Mesodermal cell (in vitro differentiated cells): ENCODE measurements around the gene GADD45GIP1.

Source experiments
- H3K27ac ChIP-seq: 2 replicates; pipeline ENCODE4 v1.7.0; 2013; ENCODE audit warnings: mild to moderate bottlenecking, low read depth, low read length, moderate library complexity; ENCODE audit not compliant: severe bottlenecking
- H3K36me3 ChIP-seq: 2 replicates; pipeline ENCODE4 v1.7.1; 2013; ENCODE audit warnings: mild to moderate bottlenecking, low read length, moderate library complexity; ENCODE audit not compliant: control insufficient read depth, insufficient read depth
- H3K4me1 ChIP-seq: one replicate; pipeline ENCODE4 v1.7.1; 2013; ENCODE audit warnings: mild to moderate bottlenecking, low read length; ENCODE audit not compliant: insufficient read depth, control insufficient read depth, poor library complexity, severe bottlenecking
- H3K4me3 ChIP-seq: 2 replicates; pipeline ENCODE4 v1.7.0; 2013; ENCODE audit warnings: low read length, control low read depth, mild to moderate bottlenecking; ENCODE audit not compliant: insufficient read depth, poor library complexity, severe bottlenecking; ENCODE audit errors: extremely low read depth
- H3K9me3 ChIP-seq: 2 replicates; pipeline ENCODE4 v1.7.1; 2013; ENCODE audit warnings: mild to moderate bottlenecking, low read length, moderate library complexity; ENCODE audit not compliant: control insufficient read depth
- WGBS, 2 experiments: methylation state at CpG; one replicate each; pipeline ENCODE4 v1.1.5; 2013; ENCODE audit warnings: missing lambda C conversion rate in 2 of 2; ENCODE audit not compliant: insufficient coverage in 2 of 2; 5-methylcytosine and 5-hydroxymethylcytosine counted together

GADD45GIP1 gene

DNA sequence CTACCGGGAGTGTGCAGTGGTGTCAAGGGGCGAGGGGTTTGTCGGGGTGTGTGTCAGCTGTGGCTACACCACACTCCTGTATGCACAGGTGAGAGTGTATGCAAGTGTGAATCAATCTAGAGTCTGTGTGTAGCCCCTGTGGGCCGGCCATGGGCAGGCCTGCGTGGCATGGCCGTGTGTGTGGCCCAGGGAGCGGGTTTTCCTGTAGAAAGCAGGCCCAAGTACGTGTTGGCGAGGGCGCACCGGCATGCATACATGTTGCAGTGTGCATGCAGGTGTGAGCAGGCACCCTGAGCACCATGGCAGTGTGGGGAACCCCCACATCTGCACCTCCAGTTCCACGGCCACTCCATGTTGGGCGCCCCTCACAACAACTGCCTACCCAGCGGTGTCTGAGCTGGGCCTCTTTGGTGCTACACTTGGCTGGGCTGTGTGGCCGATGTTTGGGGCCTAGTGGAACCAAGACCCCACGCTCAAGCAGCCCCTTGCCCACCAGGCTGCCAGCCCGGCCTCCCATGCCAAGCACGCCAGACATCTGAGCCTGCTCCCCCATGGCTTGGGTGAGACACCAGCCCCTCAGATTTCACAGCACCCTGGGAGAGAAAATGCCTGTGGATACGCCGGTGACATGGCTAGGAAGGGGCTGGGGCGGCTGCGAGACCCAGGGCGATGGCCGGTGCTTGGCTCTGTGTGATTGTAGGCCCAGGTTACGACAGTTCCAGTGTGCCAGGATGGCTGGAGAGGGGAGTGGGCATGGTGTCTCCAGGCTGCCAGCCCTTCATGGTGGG, 40.4 kb upstream of the GADD45GIP1 start:
- no peak overlapping the region for H3K27ac ChIP-seq
- no peaks in the 10 kb centered on the region for H3K4me1 ChIP-seq
- WGBS, 2 experiments: 92 to 93% methylated on average over 23 to 25 of the region's 25 CpGs
- no peak overlapping the region for H3K4me3 ChIP-seq
- H3K9me3 ChIP-seq: no peaks in the 10 kb centered on the region
- no peaks in the 10 kb centered on the region for H3K36me3 ChIP-seq

DNA sequence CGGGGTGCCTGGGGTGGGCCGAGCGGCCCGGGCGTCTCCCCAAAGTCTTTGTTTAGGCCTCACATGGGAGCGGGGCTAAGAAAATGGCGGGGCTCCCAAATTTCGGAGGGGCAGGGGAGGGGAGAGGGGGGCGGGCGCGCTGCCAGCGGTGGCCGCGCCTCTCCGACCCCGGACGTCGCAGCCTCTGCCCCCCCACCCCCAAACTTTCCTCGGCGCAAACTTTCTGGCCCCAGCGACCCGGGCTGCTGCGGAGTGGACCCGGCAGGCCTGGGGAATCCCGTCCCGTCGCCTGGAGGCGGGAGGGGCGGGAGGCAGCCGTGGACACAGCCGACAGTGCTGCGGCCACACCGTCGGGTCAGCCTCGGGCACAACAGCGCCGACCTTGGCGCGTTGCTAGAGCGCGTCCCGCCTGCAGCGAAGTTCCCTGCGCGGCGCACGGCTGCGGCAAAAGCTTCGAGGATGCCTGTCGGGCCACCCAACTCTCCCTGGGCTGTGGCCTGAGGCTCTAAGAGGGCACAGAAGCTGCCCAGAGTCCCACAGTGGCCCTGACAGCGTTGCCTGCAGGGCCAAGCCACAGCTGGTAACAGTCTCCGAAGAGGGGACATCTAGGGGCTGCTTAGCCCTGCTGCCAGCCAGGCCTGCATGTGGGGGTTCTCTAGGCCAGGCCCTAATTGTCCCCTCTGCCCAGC, 39.5 kb upstream of the GADD45GIP1 start:
- WGBS, 2 experiments: 7 to 9% methylated on average over 31 to 44 of the region's 52 CpGs
- Histone ChIP-seq H3K9me3 (no peaks in the 10 kb centered on the region), H3K36me3 (no peaks in the 10 kb centered on the region), H3K27ac (no peak overlapping the region), H3K4me1 (no peaks in the 10 kb centered on the region), H3K4me3 (no peak overlapping the region)

DNA sequence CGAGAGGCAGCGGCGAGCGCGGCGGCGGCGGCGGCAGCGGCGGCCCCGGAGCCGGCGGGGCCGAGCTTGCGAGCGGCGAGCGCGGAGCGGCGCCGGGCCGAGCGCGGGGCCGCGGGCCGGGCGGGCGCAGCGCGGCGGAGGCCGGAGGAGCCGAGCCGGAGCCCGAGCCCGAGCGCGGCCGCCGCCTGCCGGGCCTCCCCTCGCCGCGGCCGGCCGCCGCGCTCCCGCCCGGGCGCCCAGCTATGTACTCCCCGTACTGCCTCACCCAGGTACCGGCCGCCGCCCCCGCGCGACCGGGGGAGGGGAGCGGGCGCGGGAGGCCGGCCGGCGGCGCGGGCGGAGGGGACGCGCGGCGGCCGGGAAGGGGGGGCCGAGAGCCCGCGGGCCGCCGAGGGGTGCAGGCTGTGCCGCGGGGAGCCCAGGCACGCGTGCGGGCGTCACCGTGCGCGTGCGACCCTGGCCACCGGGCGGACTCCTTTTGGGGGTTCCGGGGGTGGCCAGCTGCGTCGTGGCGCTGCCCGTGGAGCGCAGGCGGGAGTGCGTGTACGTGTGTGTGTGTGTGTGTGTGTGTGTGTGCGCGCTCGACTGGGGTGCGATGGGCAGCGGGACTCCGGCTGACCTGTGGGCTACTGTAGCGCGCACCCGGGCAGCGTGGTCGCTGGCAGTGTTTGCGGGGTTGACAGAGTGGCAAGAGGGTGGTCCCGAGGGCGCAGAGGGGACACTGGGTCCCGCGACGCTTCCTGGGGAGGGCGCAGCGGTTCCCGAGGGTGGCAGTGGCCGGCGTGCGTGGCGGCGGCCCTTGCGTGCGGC, 38.8 kb upstream of the GADD45GIP1 start:
- Histone ChIP-seq H3K4me3 (peak overlapping the region; percentile 5), H3K36me3 (no peaks in the 10 kb centered on the region), H3K9me3 (no peaks in the 10 kb centered on the region), H3K4me1 (no peaks in the 10 kb centered on the region), H3K27ac (no peak overlapping the region)
- WGBS, 2 experiments: 0 to 3% methylated on average over 68 to 79 of the region's 129 CpGs

DNA sequence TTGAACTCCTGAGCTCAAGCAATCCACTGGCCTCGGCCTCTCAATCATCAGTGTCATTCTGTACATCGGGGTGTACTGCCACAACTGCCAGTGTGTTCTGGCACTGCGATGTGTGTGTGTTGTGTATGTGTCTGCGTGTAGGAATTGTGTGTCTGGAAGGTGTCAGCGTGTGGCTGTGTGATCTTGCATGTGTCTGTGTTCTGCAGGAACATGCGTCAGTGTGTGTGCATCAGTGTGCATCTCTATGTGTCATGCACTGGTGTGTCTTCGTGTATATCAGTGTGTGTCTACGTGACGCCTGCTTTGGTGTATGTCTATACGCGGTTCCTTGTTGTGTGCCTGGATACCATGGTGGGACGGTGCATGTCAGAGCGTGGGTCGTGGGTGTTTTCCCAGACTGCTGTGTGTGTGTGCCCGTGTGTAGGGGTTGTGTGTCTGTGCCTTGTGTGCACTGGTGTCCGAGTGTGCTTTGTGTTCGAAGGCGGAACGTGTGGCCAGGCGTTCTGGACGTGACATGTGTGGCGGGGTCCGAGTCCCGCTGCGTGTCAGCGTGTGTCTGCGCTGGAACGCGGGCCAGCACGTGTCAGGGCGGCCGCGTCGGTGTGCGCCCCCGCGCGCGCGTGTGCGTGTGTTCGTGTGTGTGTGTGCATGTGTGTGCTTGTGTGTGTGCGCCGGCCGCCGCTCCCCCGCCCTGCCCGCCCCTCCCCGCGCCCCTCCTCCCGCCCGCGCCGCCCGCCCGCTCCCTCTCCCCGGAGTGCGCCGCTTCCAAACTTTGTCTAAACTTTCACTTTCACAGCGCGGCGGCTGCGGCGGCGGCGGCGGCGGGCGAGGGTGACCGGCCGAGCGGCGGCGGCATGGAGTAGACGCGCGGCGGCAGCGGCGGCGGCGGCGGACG, 37.9 kb upstream of the GADD45GIP1 start, which contains the start of gene NFIX:
Gene NFIX, plus strand, starts transcription at position 775 of the 895 bp plus-strand sequence. CDS start 363 bp downstream, outside the sequence.
- H3K4me3 ChIP-seq: peak within 1 kb of the TSS; percentile 5
- H3K27ac ChIP-seq: no peak within 1 kb of the TSS
- WGBS, 2 experiments: 42 to 55% methylated on average over 20 to 25 of the region's 84 CpGs
- no peaks in the 10 kb centered on the region for H3K9me3 ChIP-seq
- no peaks in the 10 kb centered on the region for H3K4me1 ChIP-seq
- H3K36me3 ChIP-seq: no peaks in the 10 kb centered on the region

DNA sequence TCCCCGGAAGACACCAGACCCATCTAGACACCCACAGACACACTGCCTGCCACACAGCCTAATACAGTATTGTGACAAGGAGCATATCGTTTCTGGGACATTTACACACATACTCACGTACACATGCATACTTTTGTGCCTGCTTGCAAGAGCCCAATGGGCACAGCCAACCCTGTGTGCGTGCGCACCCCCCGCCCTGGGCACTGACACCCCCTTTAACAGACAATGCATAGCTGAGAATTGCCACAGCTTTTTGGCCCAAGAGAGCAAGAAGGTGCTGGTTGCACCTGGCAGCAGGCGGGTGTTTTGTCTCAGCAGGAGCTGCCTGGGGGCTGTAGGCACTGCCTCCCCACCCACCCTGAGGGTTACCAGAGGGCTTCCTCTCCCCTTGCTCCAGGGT, 36.5 kb upstream of the GADD45GIP1 start:
- Histone ChIP-seq H3K9me3 (no peaks in the 10 kb centered on the region), H3K4me1 (no peaks in the 10 kb centered on the region), H3K4me3 (no peak overlapping the region), H3K36me3 (no peaks in the 10 kb centered on the region), H3K27ac (no peak overlapping the region)
- WGBS, 2 experiments: 91% methylated on average over 6 to 7 of the region's 7 CpGs

DNA sequence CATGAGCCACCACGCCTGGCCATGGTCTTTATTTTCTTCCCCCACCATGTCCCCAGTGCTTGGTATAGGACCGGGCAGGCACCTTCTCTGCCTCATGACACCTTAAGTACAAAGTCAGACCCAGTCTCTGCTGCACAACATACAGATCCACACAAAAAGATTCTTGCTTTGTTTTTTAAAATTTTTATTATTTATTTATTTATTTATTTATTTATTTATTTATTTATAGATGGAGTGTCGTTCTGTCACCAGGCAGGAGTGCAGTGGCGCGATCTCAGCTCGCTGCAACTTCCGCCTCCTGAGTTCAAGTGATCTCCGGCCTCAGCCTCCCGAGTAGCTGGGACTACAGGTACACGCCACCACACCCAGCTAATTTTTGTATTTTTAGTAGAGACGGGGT, 35.7 kb upstream of the GADD45GIP1 start:
- 81 to 85% methylated on average over 8 to 11 of the region's 11 CpGs for WGBS, 2 experiments
- Histone ChIP-seq H3K36me3 (no peaks in the 10 kb centered on the region), H3K27ac (no peak overlapping the region), H3K4me3 (no peak overlapping the region), H3K9me3 (no peaks in the 10 kb centered on the region), H3K4me1 (no peaks in the 10 kb centered on the region)

DNA sequence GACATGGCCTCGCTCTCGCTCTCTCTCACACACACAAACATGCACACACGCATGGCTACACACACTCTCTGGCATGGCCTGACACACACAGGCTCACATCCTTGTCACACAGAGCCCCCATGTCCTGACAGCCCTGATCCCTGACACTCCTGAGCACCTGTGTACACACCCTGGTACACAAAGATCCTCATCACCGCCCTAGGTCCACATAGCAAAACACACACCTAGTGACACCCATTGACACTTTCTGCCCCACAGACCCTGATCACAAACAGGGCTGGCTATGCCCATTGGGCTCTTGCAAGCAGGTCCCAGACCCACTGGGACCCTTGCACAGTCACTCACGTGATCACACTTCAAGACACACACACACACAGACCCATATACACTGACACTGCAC, 34.3 kb upstream of the GADD45GIP1 start:
- no peak overlapping the region for H3K4me3 ChIP-seq
- WGBS, 2 experiments: 83 to 89% methylated on average over 2 to 4 of the region's 5 CpGs
- no peaks in the 10 kb centered on the region for H3K9me3 ChIP-seq
- H3K27ac ChIP-seq: no peak overlapping the region
- H3K4me1 ChIP-seq: no peaks in the 10 kb centered on the region
- H3K36me3 ChIP-seq: no peaks in the 10 kb centered on the region

DNA sequence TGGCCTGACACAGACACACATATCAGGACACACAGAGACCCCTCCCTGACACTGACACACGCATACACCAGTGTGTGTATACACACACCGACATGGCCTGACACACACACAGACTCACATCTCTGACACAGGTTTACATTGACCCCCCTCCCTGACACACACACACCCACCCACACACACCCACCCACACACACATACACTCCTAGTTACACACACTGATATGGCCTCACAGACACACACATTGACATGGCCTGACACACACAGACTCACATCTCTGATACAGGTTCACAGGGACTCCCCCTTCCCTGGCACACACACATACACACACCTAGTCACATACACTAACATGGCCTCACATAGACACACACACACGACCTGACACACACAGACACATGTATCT, 33.8 kb upstream of the GADD45GIP1 start:
- Histone ChIP-seq H3K9me3 (no peaks in the 10 kb centered on the region), H3K27ac (no peak overlapping the region), H3K4me3 (no peak overlapping the region), H3K4me1 (no peaks in the 10 kb centered on the region), H3K36me3 (no peaks in the 10 kb centered on the region)
- WGBS, 2 experiments: 68 to 81% methylated on average over 3 of the region's 3 CpGs

DNA sequence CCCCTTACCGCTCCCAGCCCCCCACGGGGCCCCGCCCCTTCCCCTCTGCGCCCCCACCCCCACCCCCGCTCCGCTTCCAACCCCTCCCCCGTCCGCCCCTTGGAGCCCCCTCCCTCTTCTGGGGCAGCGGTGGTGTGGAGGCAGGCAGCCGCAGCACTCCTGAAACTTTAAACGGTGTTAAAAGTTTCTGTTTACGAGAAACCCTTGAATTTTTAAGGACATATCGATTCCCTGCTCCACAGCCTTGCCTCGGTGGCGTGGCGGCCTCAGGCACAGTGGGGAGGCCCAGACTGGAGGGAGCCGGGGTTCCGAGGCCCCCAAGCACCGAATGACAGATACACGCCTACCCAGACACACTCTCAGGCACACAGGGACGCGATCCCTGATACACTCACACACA, 33.4 kb upstream of the GADD45GIP1 start:
- no peaks in the 10 kb centered on the region for H3K36me3 ChIP-seq
- H3K9me3 ChIP-seq: no peaks in the 10 kb centered on the region
- H3K27ac ChIP-seq: no peak overlapping the region
- no peaks in the 10 kb centered on the region for H3K4me1 ChIP-seq
- WGBS, 2 experiments: 35% methylated on average over 12 to 13 of the region's 22 CpGs
- no peak overlapping the region for H3K4me3 ChIP-seq

DNA sequence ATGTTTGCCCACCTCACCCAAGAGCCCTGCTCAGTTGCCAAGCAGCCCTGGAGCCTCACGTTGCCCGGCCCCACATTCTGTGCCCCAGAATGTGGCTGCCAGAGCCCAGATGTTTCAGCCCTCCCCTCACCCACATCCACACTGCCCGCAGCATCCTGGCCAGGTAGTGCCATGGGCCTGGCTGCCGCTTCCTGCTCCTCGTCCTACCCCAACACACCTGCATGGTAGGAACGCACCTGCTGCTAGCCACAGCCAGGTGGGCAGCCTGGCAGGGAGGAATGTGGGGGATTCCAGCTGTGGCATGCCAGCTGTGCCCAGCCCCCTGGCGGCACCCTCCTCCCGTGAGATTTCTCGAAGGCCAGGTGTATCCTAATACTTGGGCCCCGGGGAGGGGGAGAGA, 30.8 kb upstream of the GADD45GIP1 start:
- Histone ChIP-seq H3K4me3 (no peak overlapping the region), H3K36me3 (no peaks in the 10 kb centered on the region), H3K4me1 (no peaks in the 10 kb centered on the region), H3K27ac (no peak overlapping the region), H3K9me3 (no peaks in the 10 kb centered on the region)
- 53 to 78% methylated on average over 2 to 5 of the region's 10 CpGs for WGBS, 2 experiments
